ENCODE measurements around the gene PCMTD2.
"Not testable (repeated sequence)": the region's sequence is repeated elsewhere in the genome, so short reads cannot be mapped to it uniquely, and the experiment has no call there.

Gene PCMTD2

GRCh38 chr20:64303086-64303485 is 47.5 kb downstream of the PCMTD2 start:
- not testable (repeated sequence) for DNase-seq

- not testable (repeated sequence) for DNase-seq
Observed at GRCh38 chr20:64313761-64314160, 58.2 kb downstream of the PCMTD2 start.

GRCh38 chr20:64315381-64315780 is 59.8 kb downstream of the PCMTD2 start:
- not testable (repeated sequence) for DNase-seq

- not testable (repeated sequence) for DNase-seq
Observed at GRCh38 chr20:64315884-64316283, 60.3 kb downstream of the PCMTD2 start.

GRCh38 chr20:64316415-64317083 is 61.0 kb downstream of the PCMTD2 start:
- DNase-seq = peak; percentile 42 to 46

- not testable (repeated sequence) for DNase-seq
Observed at GRCh38 chr20:64317331-64317730, 61.8 kb downstream of the PCMTD2 start.

- DNase-seq = not testable (repeated sequence)
Observed at GRCh38 chr20:64318056-64318455, 62.5 kb downstream of the PCMTD2 start.

GRCh38 chr20:64322031-64322789 is 66.7 kb downstream of the PCMTD2 start:
- not testable (repeated sequence) for DNase-seq

Data from stimulated activated CD4-positive, alpha-beta T cell treated with anti-CD3 and anti-CD28 coated beads, Interleukin-2, amount 100 ng/mL, for 24 hours (primary cell).